ENCODE results near the gene GXYLT1.

DNA sequence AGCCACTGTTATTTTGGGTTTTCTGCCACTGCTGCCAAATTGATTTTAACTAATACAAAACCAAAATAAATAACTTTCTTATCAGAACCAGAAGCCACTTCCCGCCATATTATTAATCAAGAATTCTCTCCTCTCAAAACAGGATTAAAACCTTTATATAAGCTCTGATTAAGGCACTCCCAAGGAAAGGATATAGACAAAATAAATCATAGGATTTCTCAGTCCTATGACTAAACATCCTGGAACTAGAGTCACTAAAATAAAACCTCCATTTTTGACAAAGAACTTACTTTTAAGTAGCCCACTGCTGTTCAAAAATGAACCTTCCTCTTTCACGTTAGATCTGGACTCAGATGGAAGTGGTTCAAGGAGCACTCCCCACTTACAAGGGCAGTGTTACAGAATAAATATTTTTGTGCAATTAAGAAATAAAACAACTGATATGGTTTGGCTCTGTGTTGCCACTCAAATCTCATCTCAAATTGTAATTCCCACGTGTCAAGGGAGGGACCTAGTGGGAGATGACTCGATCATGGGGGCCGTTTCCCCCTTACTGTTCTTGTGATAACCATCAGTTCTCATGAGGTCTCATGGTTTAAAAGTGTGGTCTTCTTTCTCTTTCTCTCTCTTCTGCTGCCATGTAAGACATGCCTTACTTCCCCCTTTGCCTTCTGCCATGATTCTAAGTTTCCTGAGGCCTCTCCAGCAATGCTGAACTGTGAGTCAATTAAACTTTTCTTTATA, 26.4 kb downstream of the GXYLT1 start:
- no peak for TF ChIP-seq U2AF1 (optimal IDR thresholded peaks at IDR 0.05; ENCODE audit: low read depth, low read length)
- TF ChIP-seq POLR2A (IDR thresholded peaks at IDR 0.05; ENCODE audit: insufficient read depth in 1 of 2, low read depth in 2 of 2, low read length in 2 of 2): no peak
- TF ChIP-seq MYC (CRISPR knock-in tag; IDR thresholded peaks at IDR 0.05; ENCODE audit: borderline replicate concordance): no peak
- TF ChIP-seq ZNF644 (CRISPR knock-in tag; IDR thresholded peaks at IDR 0.05; ENCODE audit: low read depth): no peak

Data from HepG2 (cell line).